ENCODE data around the gene SLC25A48. TPM values are rescaled to one million over a fixed set of nuclear protein-coding genes. Genes with fewer than 3 reads are reported as not detected.

SLC25A48 gene
- total RNA-seq, 1 donor = not detected

GRCh38 chr5:135862086-135862485, 27.6 kb downstream of the SLC25A48 start:
- H3K9me3 ChIP-seq (ENCODE audit: low read depth, low read length) = no peaks in the 10 kb centered on the region
- H4K20me1 ChIP-seq (ENCODE audit: insufficient read depth, low read length) = no peaks in the 10 kb centered on the region
- H2AFZ ChIP-seq (ENCODE audit: low read length) = no peak overlapping the region
- no peak overlapping the region for H3K4me2 ChIP-seq (ENCODE audit: insufficient read depth, low read length)
- no peaks in the 10 kb centered on the region for H3K4me1 ChIP-seq (ENCODE audit: insufficient read depth, low read length)
- no peak overlapping the region for H3K4me3 ChIP-seq (ENCODE audit: insufficient read depth, low read length)
- TF ChIP-seq, protein P1, sequence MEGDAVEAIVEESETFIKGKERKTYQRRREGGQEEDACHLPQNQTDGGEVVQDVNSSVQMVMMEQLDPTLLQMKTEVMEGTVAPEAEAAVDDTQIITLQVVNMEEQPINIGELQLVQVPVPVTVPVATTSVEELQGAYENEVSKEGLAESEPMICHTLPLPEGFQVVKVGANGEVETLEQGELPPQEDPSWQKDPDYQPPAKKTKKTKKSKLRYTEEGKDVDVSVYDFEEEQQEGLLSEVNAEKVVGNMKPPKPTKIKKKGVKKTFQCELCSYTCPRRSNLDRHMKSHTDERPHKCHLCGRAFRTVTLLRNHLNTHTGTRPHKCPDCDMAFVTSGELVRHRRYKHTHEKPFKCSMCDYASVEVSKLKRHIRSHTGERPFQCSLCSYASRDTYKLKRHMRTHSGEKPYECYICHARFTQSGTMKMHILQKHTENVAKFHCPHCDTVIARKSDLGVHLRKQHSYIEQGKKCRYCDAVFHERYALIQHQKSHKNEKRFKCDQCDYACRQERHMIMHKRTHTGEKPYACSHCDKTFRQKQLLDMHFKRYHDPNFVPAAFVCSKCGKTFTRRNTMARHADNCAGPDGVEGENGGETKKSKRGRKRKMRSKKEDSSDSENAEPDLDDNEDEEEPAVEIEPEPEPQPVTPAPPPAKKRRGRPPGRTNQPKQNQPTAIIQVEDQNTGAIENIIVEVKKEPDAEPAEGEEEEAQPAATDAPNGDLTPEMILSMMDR (IDR thresholded peaks at IDR 0.05; ENCODE audit: extremely low read depth, low read depth, low read length) = no peak
- no peaks in the 10 kb centered on the region for H3K79me2 ChIP-seq (ENCODE audit: insufficient read depth, low read length)
- no peaks in the 10 kb centered on the region for H3K36me3 ChIP-seq (ENCODE audit: insufficient read depth, low read length)
- H3K27ac ChIP-seq (ENCODE audit: low read depth, low read length) = no peak overlapping the region
- DNase-seq (ENCODE audit: insufficient read length, low spot score, missing footprints) = no peak
- H3K27me3 ChIP-seq (ENCODE audit: insufficient read depth, low read length) = peaks cover 3% of the 10 kb centered on the region

DNA sequence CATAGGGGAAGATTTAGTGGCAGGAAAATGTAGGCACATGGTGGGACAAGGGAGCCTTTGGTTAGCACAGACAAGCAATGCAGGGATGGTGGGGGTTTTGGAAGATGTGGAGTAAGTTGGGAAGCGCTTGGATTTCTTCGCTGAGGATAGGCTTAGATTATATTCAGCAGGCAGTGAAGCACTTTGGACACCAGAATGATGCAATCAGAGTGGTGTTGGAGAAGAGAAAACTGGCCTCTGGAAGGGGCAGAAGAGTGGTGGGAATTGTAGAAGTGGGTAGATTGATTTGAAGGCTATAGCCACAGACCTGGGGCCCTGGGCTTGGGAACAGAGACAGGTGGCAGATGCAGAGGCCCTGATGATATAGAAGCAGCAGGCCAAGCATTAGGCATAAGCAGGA, 28.3 kb downstream of the SLC25A48 start:
- no peak for DNase-seq (ENCODE audit: insufficient read length, low spot score, missing footprints)
- Histone ChIP-seq H3K4me2 (ENCODE audit: insufficient read depth, low read length) (no peak overlapping the region), H3K36me3 (ENCODE audit: insufficient read depth, low read length) (no peaks in the 10 kb centered on the region), H3K79me2 (ENCODE audit: insufficient read depth, low read length) (no peaks in the 10 kb centered on the region), H3K27ac (ENCODE audit: low read depth, low read length) (no peak overlapping the region), H3K27me3 (ENCODE audit: insufficient read depth, low read length) (peaks cover 3% of the 10 kb centered on the region), H3K9me3 (ENCODE audit: low read depth, low read length) (no peaks in the 10 kb centered on the region), H3K4me1 (ENCODE audit: insufficient read depth, low read length) (no peaks in the 10 kb centered on the region), H2AFZ (ENCODE audit: low read length) (no peak overlapping the region), H4K20me1 (ENCODE audit: insufficient read depth, low read length) (no peaks in the 10 kb centered on the region), H3K4me3 (ENCODE audit: insufficient read depth, low read length) (no peak overlapping the region)
- TF ChIP-seq, protein P1 (IDR thresholded peaks at IDR 0.05; ENCODE audit: extremely low read depth, low read depth, low read length) = no peak

GRCh38 chr5:135864503-135865435, 30.3 kb downstream of the SLC25A48 start:
- no peak overlapping the region for H3K4me3 ChIP-seq (ENCODE audit: insufficient read depth, low read length)
- no peaks in the 10 kb centered on the region for H4K20me1 ChIP-seq (ENCODE audit: insufficient read depth, low read length)
- H2AFZ ChIP-seq (ENCODE audit: low read length) = no peak overlapping the region
- no peaks in the 10 kb centered on the region for H3K36me3 ChIP-seq (ENCODE audit: insufficient read depth, low read length)
- H3K27me3 ChIP-seq (ENCODE audit: insufficient read depth, low read length) = peaks cover 3% of the 10 kb centered on the region
- no peak for DNase-seq (ENCODE audit: insufficient read length, low spot score, missing footprints)
- no peaks in the 10 kb centered on the region for H3K4me1 ChIP-seq (ENCODE audit: insufficient read depth, low read length)
- H3K4me2 ChIP-seq (ENCODE audit: insufficient read depth, low read length) = no peak overlapping the region
- TF ChIP-seq, protein P1 (IDR thresholded peaks at IDR 0.05; ENCODE audit: extremely low read depth, low read depth, low read length) = no peak
- no peak overlapping the region for H3K27ac ChIP-seq (ENCODE audit: low read depth, low read length)
- H3K79me2 ChIP-seq (ENCODE audit: insufficient read depth, low read length) = no peaks in the 10 kb centered on the region
- no peaks in the 10 kb centered on the region for H3K9me3 ChIP-seq (ENCODE audit: low read depth, low read length)

DNA sequence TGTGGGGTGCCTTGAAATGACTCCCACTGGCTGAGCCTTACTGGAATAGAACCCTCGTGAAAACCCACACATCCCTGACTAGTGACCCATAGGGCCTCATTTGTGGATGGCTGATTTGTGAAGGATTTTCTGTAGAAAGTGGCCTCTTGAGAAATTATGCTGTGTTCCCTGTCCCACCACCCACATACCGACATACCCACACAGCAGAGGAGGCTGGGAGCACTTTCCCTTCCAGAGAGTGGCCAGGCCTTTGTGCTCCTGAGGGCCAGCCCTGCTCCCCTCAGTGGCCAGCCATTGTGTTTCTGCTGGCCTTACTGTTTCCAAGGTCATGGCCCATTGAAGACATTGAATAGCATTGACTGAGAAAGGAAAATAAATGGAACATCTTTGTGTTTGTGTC, 31.6 kb downstream of the SLC25A48 start:
- Histone ChIP-seq H3K4me2 (ENCODE audit: insufficient read depth, low read length) (no peak overlapping the region), H3K4me1 (ENCODE audit: insufficient read depth, low read length) (no peaks in the 10 kb centered on the region), H4K20me1 (ENCODE audit: insufficient read depth, low read length) (no peaks in the 10 kb centered on the region), H3K79me2 (ENCODE audit: insufficient read depth, low read length) (no peaks in the 10 kb centered on the region), H3K27me3 (ENCODE audit: insufficient read depth, low read length) (no peaks in the 10 kb centered on the region), H3K4me3 (ENCODE audit: insufficient read depth, low read length) (no peak overlapping the region), H2AFZ (ENCODE audit: low read length) (no peak overlapping the region), H3K27ac (ENCODE audit: low read depth, low read length) (no peak overlapping the region), H3K36me3 (ENCODE audit: insufficient read depth, low read length) (no peaks in the 10 kb centered on the region), H3K9me3 (ENCODE audit: low read depth, low read length) (no peaks in the 10 kb centered on the region)
- TF ChIP-seq, protein P1 (IDR thresholded peaks at IDR 0.05; ENCODE audit: extremely low read depth, low read depth, low read length) = no peak
- DNase-seq (ENCODE audit: insufficient read length, low spot score, missing footprints) = no peak
